H1 (cell line): ENCODE results near the gene EED. TPM values are rescaled to one million over a fixed set of nuclear protein-coding genes. Genes with fewer than 3 reads are reported as not detected.

Experiments
- CTCF ChIA-PET: fragments of 300-600 bp; sonication (Branson Sonifier 250); formaldehyde crosslinking; loops from one replicate; lab custom pipeline; 2021; ENCODE audit not compliant: partially characterized antibody; lab: Charles Lee
- POLR2A ChIA-PET: fragments of 300-600 bp; sonication (Branson Sonifier 250); formaldehyde crosslinking; loops from one replicate; lab custom pipeline; 2021; ENCODE audit warnings: inconsistent platforms; ENCODE audit not compliant: partially characterized antibody; lab: Charles Lee
- DNase-seq, 2 experiments: peaks; one replicate each; pipeline versions ENCODE4 v3.0.0 to v3.0.0-alpha.2; 2010 to 2022; ENCODE audit warnings: low spot score in 2 of 2, low read depth in 1 of 2, mixed read lengths in 1 of 2
- FAIRE-seq: peaks from 2 replicates; lab custom pipeline; 2011; peaks lifted over from hg19 to GRCh38; lab: Jason Lieb, UNC
- H2AFZ ChIP-seq: 2 replicates; pipeline ENCODE4 v1.8.1; 2012; ENCODE audit warnings: low read length, inconsistent platforms
- H2AK5ac ChIP-seq: 2 replicates; pipeline ENCODE4 v1.6.1; 2013; ENCODE audit warnings: low read depth, low read length
- H2BK120ac ChIP-seq: replicated peaks from 2 replicates; pipeline ENCODE3; 2013; ENCODE audit warnings: low read depth, low read length, inconsistent platforms
- H2BK12ac ChIP-seq: 2 replicates; pipeline ENCODE4 v1.6.1; 2013; ENCODE audit warnings: low read depth, low read length
- H2BK15ac ChIP-seq: 2 replicates; pipeline ENCODE4 v1.6.1; 2013; ENCODE audit warnings: low read length
- H2BK20ac ChIP-seq: 2 replicates; pipeline ENCODE4 v1.6.1; 2013; ENCODE audit warnings: low read length
- H2BK5ac ChIP-seq: 2 replicates; pipeline ENCODE4 v1.6.1; 2013; ENCODE audit warnings: low read depth, low read length
- H3K14ac ChIP-seq: 2 replicates; pipeline ENCODE4 v1.6.1; 2013; ENCODE audit warnings: inconsistent platforms; ENCODE audit not compliant: insufficient read length
- H3K18ac ChIP-seq: 2 replicates; pipeline ENCODE4 v1.6.1; 2013; ENCODE audit warnings: low read length; ENCODE audit errors: extremely low read depth
- H3K23ac ChIP-seq: 2 replicates; pipeline ENCODE4 v1.6.1; 2013; ENCODE audit warnings: inconsistent platforms; ENCODE audit not compliant: insufficient read length
- H3K23me2 ChIP-seq: 2 replicates; pipeline ENCODE4 v1.6.1; 2013; ENCODE audit warnings: low read depth, low read length
- H3K27ac ChIP-seq: 2 replicates; pipeline ENCODE4 v1.6.1; 2011; ENCODE audit warnings: low read depth, low read length, inconsistent platforms
- H3K27me3 ChIP-seq, 4 experiments: replicated peaks in 1 of 4; 1 replicate in 1 of 4; 2 replicates in 3 of 4; pipeline versions ENCODE4 v1.6.1 to v1.8.1; 2011 to 2013; ENCODE audit warnings: low read length in 3 of 4, mild to moderate bottlenecking in 3 of 4, inconsistent platforms in 2 of 4, mixed read lengths in 2 of 4, moderate library complexity in 1 of 4; ENCODE audit not compliant: control insufficient read depth in 3 of 4, insufficient read depth in 3 of 4; ENCODE audit errors: extremely low read depth in 1 of 4
- H3K36me3 ChIP-seq, 4 experiments: 2 replicates each; pipeline versions ENCODE4 v1.6.1 to v1.8.1; 2011 to 2013; ENCODE audit warnings: mild to moderate bottlenecking in 4 of 4, low read length in 3 of 4, moderate library complexity in 2 of 4, control low read depth in 1 of 4, inconsistent platforms in 1 of 4; ENCODE audit not compliant: insufficient read depth in 4 of 4, control insufficient read depth in 2 of 4
- H3K4ac ChIP-seq: replicated peaks from 2 replicates; pipeline ENCODE3; 2013; ENCODE audit warnings: low read length, low read depth, mixed read lengths, inconsistent platforms; ENCODE audit not compliant: insufficient read length
- H3K4me1 ChIP-seq, 4 experiments: replicated peaks in 1 of 4; 1 replicate in 1 of 4; 2 replicates in 3 of 4; pipeline versions ENCODE4 v1.6.1 to v1.8.1; 2011 to 2013; ENCODE audit warnings: low read length in 3 of 4, inconsistent platforms in 2 of 4, mixed read lengths in 1 of 4; ENCODE audit not compliant: insufficient read depth in 4 of 4, control insufficient read depth in 3 of 4
- H3K4me2 ChIP-seq, 2 experiments: 2 replicates each; pipeline versions ENCODE4 v1.6.1 to v1.8.1; 2011 to 2013; ENCODE audit warnings: low read depth in 2 of 2, low read length in 2 of 2, control low read depth in 1 of 2, inconsistent platforms in 1 of 2, mild to moderate bottlenecking in 1 of 2; ENCODE audit not compliant: insufficient read depth in 1 of 2
- H3K4me3 ChIP-seq, 4 experiments: fragments of 200-600, 300-600 bp in 1 of 4; sonication (generic), shearing (Covaris generic), sonication (Bioruptor Twin) in 1 of 4; 2 replicates each; pipeline versions ENCODE4 v1.5.1 to v1.8.1; 2011 to 2016; ENCODE audit warnings: low read length in 4 of 4, low read depth in 3 of 4, control low read depth in 2 of 4, inconsistent platforms in 2 of 4, mild to moderate bottlenecking in 2 of 4, mixed read lengths in 1 of 4, moderate library complexity in 1 of 4; ENCODE audit not compliant: insufficient read depth in 2 of 4; ENCODE audit errors: extremely low read depth in 1 of 4
- H3K56ac ChIP-seq: replicated peaks from 2 replicates; pipeline ENCODE3; 2013; ENCODE audit warnings: low read depth, mild to moderate bottlenecking, mixed read lengths, low read length, inconsistent platforms; ENCODE audit not compliant: insufficient read length
- H3K79me1 ChIP-seq: 2 replicates; pipeline ENCODE4 v1.6.1; 2013; ENCODE audit warnings: low read depth, low read length, control low read depth
- H3K79me2 ChIP-seq, 2 experiments: 2 replicates each; pipeline versions ENCODE4 v1.6.1 to v1.8.1; 2012 to 2013; ENCODE audit warnings: low read length in 2 of 2, mild to moderate bottlenecking in 2 of 2, inconsistent platforms in 1 of 2; ENCODE audit not compliant: insufficient read depth in 2 of 2, control insufficient read depth in 1 of 2
- H3K9ac ChIP-seq, 4 experiments: replicated peaks in 1 of 4; 1 replicate in 1 of 4; 2 replicates in 3 of 4; pipeline versions ENCODE4 v1.6.1 to v1.8.1; 2011 to 2013; ENCODE audit warnings: low read depth in 3 of 4, low read length in 3 of 4, control low read depth in 2 of 4, mild to moderate bottlenecking in 2 of 4, moderate library complexity in 2 of 4, inconsistent platforms in 1 of 4; ENCODE audit errors: extremely low read depth in 1 of 4
- H3K9me3 ChIP-seq, 2 experiments: 2 replicates each; pipeline versions ENCODE4 v1.6.1 to v1.8.1; 2012 to 2013; ENCODE audit warnings: mild to moderate bottlenecking in 2 of 2, moderate library complexity in 2 of 2, control low read depth in 1 of 2, inconsistent platforms in 1 of 2, low read depth in 1 of 2, low read length in 1 of 2, mixed read lengths in 1 of 2; ENCODE audit not compliant: insufficient read depth in 2 of 2
- H4K20me1 ChIP-seq, 2 experiments: replicated peaks in 1 of 2; 2 replicates each; pipeline versions ENCODE3 to v1.8.1; 2011 to 2013; ENCODE audit warnings: inconsistent platforms in 2 of 2, low read length in 2 of 2, mild to moderate bottlenecking in 1 of 2; ENCODE audit not compliant: insufficient read depth in 2 of 2, control insufficient read depth in 1 of 2
- H4K5ac ChIP-seq: 2 replicates; pipeline ENCODE4 v1.6.1; 2013; ENCODE audit warnings: low read length, low read depth, mixed read lengths, inconsistent platforms; ENCODE audit not compliant: insufficient read length
- H4K8ac ChIP-seq: 2 replicates; pipeline ENCODE4 v1.8.0; 2013; ENCODE audit warnings: mild to moderate bottlenecking, moderate library complexity, low read length, inconsistent platforms; ENCODE audit not compliant: insufficient read depth; ENCODE audit errors: extremely low read depth
- H4K91ac ChIP-seq: replicated peaks from 2 replicates; pipeline ENCODE3; 2013; ENCODE audit warnings: low read length, mixed read lengths, inconsistent platforms; ENCODE audit not compliant: insufficient read length
- ATF3 ChIP-seq: IDR thresholded peaks from 2 replicates; pipeline ENCODE4 v1.6.1; 2011; ENCODE audit warnings: low read depth, mild to moderate bottlenecking, low read length; ENCODE audit not compliant: insufficient read depth
- CBX5 ChIP-seq: fragments of 300-800, 300-1000 bp; sonication (generic); IDR thresholded peaks from 2 replicates; pipeline ENCODE4 v1.7.1; 2016; ENCODE audit warnings: antibody characterized with exemption, low read length, low read depth
- CEBPB ChIP-seq: IDR thresholded peaks from 2 replicates; pipeline ENCODE4 v1.6.1; 2012; ENCODE audit warnings: low read depth, low read length
- CREB1 ChIP-seq: IDR thresholded peaks from 2 replicates; pipeline ENCODE4 v1.6.1; 2012; ENCODE audit warnings: inconsistent platforms
- EP300 ChIP-seq, 2 experiments: IDR thresholded peaks; 1 replicate in 1 of 2; 2 replicates in 1 of 2; pipeline ENCODE4 v1.6.1; 2011 to 2012; ENCODE audit warnings: low read depth in 2 of 2, low read length in 2 of 2, mild to moderate bottlenecking in 2 of 2, borderline replicate concordance in 1 of 2, inconsistent platforms in 1 of 2, moderate library complexity in 1 of 2
- GABPA ChIP-seq: IDR thresholded peaks from 2 replicates; pipeline ENCODE4 v1.6.1; 2011; ENCODE audit warnings: mild to moderate bottlenecking, low read length, moderate library complexity, borderline replicate concordance; ENCODE audit not compliant: insufficient read depth
- HDAC2 ChIP-seq, 2 experiments: fragments of 300-600 bp in 1 of 2; sonication (generic) in 1 of 2; IDR thresholded peaks; 2 replicates each; pipeline ENCODE4 v1.6.1; 2011 to 2012; ENCODE audit warnings: low read depth in 2 of 2, low read length in 2 of 2, mild to moderate bottlenecking in 2 of 2, moderate library complexity in 2 of 2, borderline replicate concordance in 1 of 2, inconsistent platforms in 1 of 2
- KDM1A ChIP-seq: fragments of 200-600, 300-600 bp; sonication (generic); IDR thresholded peaks from 2 replicates; pipeline ENCODE4 v1.7.1; 2016; ENCODE audit warnings: mild to moderate bottlenecking, low read length, borderline replicate concordance
- PHF8 ChIP-seq: fragments of 200-600 bp; sonication (generic); conservative IDR thresholded peaks from 2 replicates; pipeline ENCODE4 v1.7.1; 2012; ENCODE audit warnings: low read depth, mild to moderate bottlenecking, inconsistent platforms, low read length, moderate library complexity
- RNF2 ChIP-seq: fragments of 200-900, 300-1000 bp; sonication (generic); IDR thresholded peaks from 2 replicates; pipeline ENCODE4 v1.7.1; 2016; ENCODE audit warnings: borderline replicate concordance, low read depth, mild to moderate bottlenecking, antibody characterized with exemption, low read length; ENCODE audit not compliant: poor library complexity, severe bottlenecking; ENCODE audit errors: missing control alignments
- SIX5 ChIP-seq: IDR thresholded peaks from 2 replicates; pipeline ENCODE4 v1.6.1; 2011; ENCODE audit warnings: mild to moderate bottlenecking, low read depth, low read length
- SRF ChIP-seq: IDR thresholded peaks from 2 replicates; pipeline ENCODE4 v1.6.1; 2011; ENCODE audit warnings: mild to moderate bottlenecking, low read depth, low read length, moderate library complexity
- SUZ12 ChIP-seq: fragments of 200-600 bp; sonication (generic); IDR thresholded peaks from 2 replicates; pipeline ENCODE4 v1.6.1; 2012; ENCODE audit warnings: mild to moderate bottlenecking, inconsistent platforms, low read length, moderate library complexity, mixed read lengths
- WGBS, 2 experiments: shearing (Covaris generic) in 1 of 2; methylation state at CpG; one replicate each; pipeline versions ENCODE4 v1.1.6 to v1.1.7; 2013 to 2015; ENCODE audit warnings: low lambda C conversion rate in 2 of 2, mixed read lengths in 2 of 2, inconsistent platforms in 1 of 2, low coverage in 1 of 2, missing lambda C conversion rate in 1 of 2; ENCODE audit not compliant: insufficient replicate concordance in 2 of 2, insufficient coverage in 1 of 2, insufficient read length in 1 of 2; ENCODE audit errors: extremely low coverage in 1 of 2, missing lambda C conversion rate in 1 of 2; 5-methylcytosine and 5-hydroxymethylcytosine counted together
- polyA plus RNA-seq, 7 experiments: library from polyadenylated mRNA; depleted of rRNA in 3 of 7; stranded (reverse) in 5 of 7; unstranded in 2 of 7; fragments of >200 nt in 5 of 7; fragments of 200-250 nt in 2 of 7; gene quantifications; 1 replicate in 5 of 7; 2 replicates in 1 of 7; 4 replicates in 1 of 7; pipeline versions ENCODE4 v1.2.1 to v1.2.3, GENCODE V29; 2011 to 2013; ENCODE audit warnings: missing spikeins in 2 of 7, mixed read lengths in 2 of 7
- total RNA-seq: library from RNA; stranded (reverse); fragmentation: NEBNext Ultra II Directional; extraction: Animal tissue kit (Norgen Biotek cat#: 25700); gene quantifications from 2 replicates; pipeline ENCODE4 v1.2.1, GENCODE V29; 2021

EED gene
- total and polyA plus RNA-seq, 2 of the 8 experiments (the other 6 are each of a cell fraction or from before 2014, with no cell fraction given) = 12.6 to 26.9 TPM

GRCh38 chr11:86259730-86260129, 15.2 kb downstream of the EED start:
- 86% methylated on average over 1 of the region's 1 CpG; no CpG with 5 or more reads in 1 of the 2 experiments for WGBS, 2 experiments
- H4K91ac ChIP-seq = no peak overlapping the region
- H4K5ac ChIP-seq = no peak overlapping the region
- H2BK20ac ChIP-seq = no peak overlapping the region
- H2BK120ac ChIP-seq = no peak overlapping the region
- H3K27ac ChIP-seq = no peak overlapping the region
- no peaks in the 10 kb centered on the region for H3K4me1 ChIP-seq
- H2BK12ac ChIP-seq = no peak overlapping the region
- H3K23ac ChIP-seq = no peak overlapping the region
- H3K4me3 ChIP-seq = no peak overlapping the region
- no peak overlapping the region for H3K14ac ChIP-seq
- FAIRE-seq (no peak), DNase-seq (no peak)
- no peak overlapping the region for H3K4ac ChIP-seq
- no peak overlapping the region for H2BK5ac ChIP-seq
- no peak overlapping the region for H2BK15ac ChIP-seq
- no peak overlapping the region for H4K8ac ChIP-seq
- peaks cover 0 to 2% of the 10 kb centered on the region in 2 experiments for H4K20me1 ChIP-seq
- H3K36me3 ChIP-seq = peaks cover 3 to 35% (median 12%) of the 10 kb centered on the region in 4 experiments; a peak in 7 of 8 replicates
- ChIA-PET POLR2A (no interaction called here), CTCF (interaction anchor here (1.2 to 1.6 kb wide), 2 partner anchors 25 to 32 kb away, joined by 3 read pairs; no protein-coding TSS in a partner anchor)
- peaks cover 0 to 8% of the 10 kb centered on the region in 2 experiments; a peak in 2 of 4 replicates for H3K79me2 ChIP-seq
- H3K79me1 ChIP-seq = no peaks in the 10 kb centered on the region; the same call in 1 of the 2 replicates
- no peak overlapping the region for H2AFZ ChIP-seq
- H3K23me2 ChIP-seq = no peaks in the 10 kb centered on the region
- no peak overlapping the region for H2AK5ac ChIP-seq
- H3K56ac ChIP-seq = no peak overlapping the region
- no peaks in the 10 kb centered on the region for H3K9me3 ChIP-seq
- H3K4me2 ChIP-seq = no peak overlapping the region
- no peak overlapping the region for H3K9ac ChIP-seq
- H3K18ac ChIP-seq = no peak overlapping the region
- H3K27me3 ChIP-seq = no peaks in the 10 kb centered on the region
- TF ChIP-seq SUZ12 (no peak), HDAC2 (IDR thresholded peaks at IDR 0.05; ENCODE audit: borderline replicate concordance in 1 of 2, low read depth in 2 of 2, low read length in 2 of 2) (no peak), RNF2 (no peak), EP300 (IDR thresholded peaks at IDR 0.05; ENCODE audit: borderline replicate concordance in 1 of 2, low read depth in 2 of 2, low read length in 2 of 2) (no peak), PHF8 (no peak), CREB1 (no peak), CEBPB (no peak), GABPA (no peak), CBX5 (no peak), KDM1A (no peak), ATF3 (no peak), SIX5 (no peak), SRF (no peak)
